Bronchial epithelial cell (primary cell): ENCODE data around the gene SLC25A12. TPM values are rescaled to one million over a fixed set of nuclear protein-coding genes. Genes with fewer than 3 reads are reported as not detected.
"Not testable (repeated sequence)": the region's sequence is repeated elsewhere in the genome, so short reads cannot be mapped to it uniquely, and the experiment has no call there.

Experiments used
- DNase-seq: peaks from one replicate; pipeline ENCODE4 v3.0.0-alpha.2; 2010; ENCODE audit warnings: low read depth
- FAIRE-seq: peaks from 2 replicates; lab custom pipeline; 2011; peaks lifted over from hg19 to GRCh38; lab: Jason Lieb, UNC
- H3K27me3 ChIP-seq: 2 replicates; pipeline ENCODE4 v1.5.1; 2011; ENCODE audit warnings: low read length; ENCODE audit not compliant: control insufficient read depth, insufficient read depth
- H3K36me3 ChIP-seq: 2 replicates; pipeline ENCODE4 v1.5.1; 2011; ENCODE audit warnings: low read length; ENCODE audit not compliant: control insufficient read depth, insufficient read depth
- H3K4me3 ChIP-seq: 2 replicates; pipeline ENCODE4 v1.5.1; 2011; ENCODE audit warnings: mild to moderate bottlenecking, low read depth, low read length, control low read depth
- CTCF ChIP-seq: IDR thresholded peaks from 2 replicates; pipeline ENCODE4 v1.5.1; 2011; ENCODE audit warnings: mild to moderate bottlenecking, moderate library complexity, low read length, control low read depth, inconsistent platforms; ENCODE audit not compliant: insufficient read depth, severe bottlenecking
- total RNA-seq: library from RNA; depleted of rRNA; stranded (reverse); fragments of >200 nt; gene quantifications from 2 replicates; pipeline ENCODE4 v1.2.1, GENCODE V29; 2014

The SLC25A12 gene
- total RNA-seq, 1 donor from 2014 or later: 9.5 TPM

DNA sequence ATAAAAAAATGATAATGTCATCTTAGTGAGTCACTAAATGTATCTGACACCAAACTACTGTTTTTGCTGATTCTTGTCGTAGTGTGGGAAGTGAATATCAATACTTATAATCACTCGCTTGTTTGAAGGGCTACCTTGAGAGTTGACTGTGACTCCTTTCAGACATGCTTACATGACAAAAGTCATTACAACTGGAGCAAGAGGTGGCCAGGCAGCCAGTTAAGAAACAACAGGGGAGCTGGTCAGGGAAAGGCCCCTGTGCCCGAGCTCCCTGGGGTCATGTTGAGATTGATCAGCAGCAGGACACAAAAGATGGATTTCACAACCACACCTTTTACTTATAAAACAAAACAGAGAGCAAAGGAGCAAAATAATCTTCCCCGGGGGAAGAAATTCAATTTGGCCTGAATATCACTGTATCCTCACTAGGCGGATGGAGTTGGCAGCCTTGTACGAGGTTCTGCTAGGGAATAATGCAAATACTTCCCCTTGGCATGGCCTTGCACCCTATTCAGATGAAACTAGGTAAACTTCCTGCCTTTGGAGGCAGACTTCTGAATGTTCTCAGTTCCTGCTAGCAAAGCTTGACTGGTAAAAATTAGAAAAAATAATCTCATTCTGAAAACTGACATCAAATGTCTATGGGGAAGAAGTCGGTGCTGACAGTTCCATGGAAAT, 105.6 kb downstream of the SLC25A12 start:
- Histone ChIP-seq H3K4me3 (no peak overlapping the region), H3K36me3 (peaks cover 17% of the 10 kb centered on the region), H3K27me3 (no peaks in the 10 kb centered on the region)
- TF ChIP-seq CTCF: no peak
- FAIRE-seq (no peak), DNase-seq (no peak)

GRCh38 chr2:171787333-171788072, 106.5 kb downstream of the SLC25A12 start:
- H3K36me3 ChIP-seq: peaks cover 14% of the 10 kb centered on the region
- no peak overlapping the region for H3K4me3 ChIP-seq
- no peak for DNase-seq
- no peaks in the 10 kb centered on the region for H3K27me3 ChIP-seq
- TF ChIP-seq CTCF: no peak
- no peak for FAIRE-seq

GRCh38 chr2:171785450-171785849, 108.6 kb downstream of the SLC25A12 start:
- peaks cover 12% of the 10 kb centered on the region for H3K36me3 ChIP-seq
- DNase-seq (no peak), FAIRE-seq (no peak)
- no peaks in the 10 kb centered on the region for H3K27me3 ChIP-seq
- TF ChIP-seq CTCF: no peak
- no peak overlapping the region for H3K4me3 ChIP-seq

- FAIRE-seq (no peak), DNase-seq (no peak)
- no peak overlapping the region for H3K4me3 ChIP-seq
- no peak for TF ChIP-seq CTCF
- no peaks in the 10 kb centered on the region for H3K27me3 ChIP-seq
- H3K36me3 ChIP-seq: no peaks in the 10 kb centered on the region
Measured at GRCh38 chr2:171778515-171778914, 115.5 kb downstream of the SLC25A12 start.

DNA sequence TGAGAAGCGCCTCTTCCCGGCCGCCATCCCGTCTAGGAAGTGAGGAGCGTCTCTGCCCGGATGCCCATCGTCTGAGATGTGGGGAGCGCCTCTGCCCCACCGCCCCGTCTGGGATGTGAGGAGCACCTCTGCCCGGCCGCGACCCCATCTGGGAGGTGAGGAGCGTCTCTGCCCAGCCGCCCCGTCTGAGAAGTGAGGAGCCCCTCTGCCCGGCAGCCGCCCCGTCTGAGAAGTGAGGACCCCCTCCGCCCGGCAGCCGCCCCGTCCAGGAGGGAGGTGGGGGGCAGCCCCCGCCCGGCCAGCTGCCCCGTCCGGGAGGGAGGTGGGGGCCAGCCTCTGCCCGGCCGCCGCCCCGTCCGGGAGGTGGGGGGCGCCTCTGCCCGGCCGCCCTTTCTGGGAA, 119.5 kb downstream of the SLC25A12 start:
- FAIRE-seq, H3K4me3 ChIP-seq, H3K27me3 ChIP-seq, DNase-seq, H3K36me3 ChIP-seq: not testable (repeated sequence)

GRCh38 chr2:171772373-171772772, 121.7 kb downstream of the SLC25A12 start:
- FAIRE-seq (no peak), DNase-seq (no peak)
- TF ChIP-seq CTCF: no peak

More at GRCh38 chr2:171772373-171772772, 121.7 kb downstream of the SLC25A12 start:
- Histone ChIP-seq H3K36me3 (no peaks in the 10 kb centered on the region), H3K27me3 (no peaks in the 10 kb centered on the region), H3K4me3 (no peak overlapping the region)
